Stimulated activated CD8-positive, alpha-beta memory T cell treated with anti-CD3 and anti-CD28 coated beads, Interleukin-4, amount 100 ng/mL, for 1 hour (primary cell): ENCODE measurements around the gene MTCH1.

ENCODE experiments used
- DNase-seq, 2 donors: peaks; one replicate each; pipeline ENCODE4 v3.0.0-alpha.2; 2020; ENCODE audit warnings: low read depth in 2 of 2, low spot score in 1 of 2

The MTCH1 gene

GRCh38 chr6:36929152-36929551 lies 56.8 kb downstream of the MTCH1 start:
- DNase-seq = no peak

- DNase-seq = no peak
Measured at GRCh38 chr6:36928547-36928918, 57.5 kb downstream of the MTCH1 start.

GRCh38 chr6:36927691-36928546 lies 58.1 kb downstream of the MTCH1 start:
- DNase-seq = no peak

- no peak for DNase-seq
Measured at GRCh38 chr6:36926708-36927513, 59.1 kb downstream of the MTCH1 start.

- DNase-seq = no peak
Measured at GRCh38 chr6:36925809-36926208, 60.2 kb downstream of the MTCH1 start.

GRCh38 chr6:36924778-36925374 lies 61.1 kb downstream of the MTCH1 start:
- no peak for DNase-seq

- no peak for DNase-seq
Measured at GRCh38 chr6:36924131-36924530, 61.9 kb downstream of the MTCH1 start.

- DNase-seq = no peak
Measured at GRCh38 chr6:36920546-36920945, 65.5 kb downstream of the MTCH1 start.

GRCh38 chr6:36920049-36920448 lies 65.9 kb downstream of the MTCH1 start:
- DNase-seq = no peak
